ENCODE data around the gene RIPK3.

RIPK3 gene

DNA sequence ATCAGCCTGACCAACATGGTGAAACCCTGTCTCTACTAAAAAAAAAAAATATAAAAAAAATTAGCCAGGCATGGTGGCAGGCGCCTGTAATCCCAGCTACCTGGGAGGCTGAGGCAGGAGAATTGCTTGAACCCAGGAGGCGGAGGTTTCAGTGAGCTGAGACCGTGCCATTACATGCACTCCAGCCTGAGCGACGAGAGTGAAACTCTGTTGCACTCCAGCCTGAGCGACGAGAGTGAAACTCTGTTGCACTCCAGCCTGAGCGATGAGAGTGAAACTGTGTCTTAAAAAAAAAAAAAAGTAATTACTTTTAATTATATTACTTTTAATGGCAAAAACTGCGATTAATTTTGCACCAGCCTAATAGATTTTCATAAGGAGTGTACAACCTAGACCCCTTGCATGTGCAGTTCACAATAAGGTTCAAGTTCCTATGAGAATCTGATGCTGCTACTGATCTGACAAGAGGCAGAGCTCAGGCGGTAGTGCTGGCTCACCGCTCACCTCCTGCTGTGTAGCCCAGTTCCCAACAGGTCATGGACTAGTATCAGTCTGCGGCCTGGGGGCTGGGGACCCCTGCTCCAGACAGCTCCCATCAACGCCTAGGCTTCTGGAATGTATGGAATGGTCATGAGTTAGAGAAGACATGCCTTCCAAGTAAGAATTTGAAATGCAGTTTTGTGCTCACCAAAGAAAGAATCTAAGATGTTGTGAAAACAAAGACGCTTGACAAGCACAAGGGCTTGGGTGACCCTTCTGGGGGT lies 18.4 kb downstream of the RIPK3 start:
- no peak for DNase-seq

DNA sequence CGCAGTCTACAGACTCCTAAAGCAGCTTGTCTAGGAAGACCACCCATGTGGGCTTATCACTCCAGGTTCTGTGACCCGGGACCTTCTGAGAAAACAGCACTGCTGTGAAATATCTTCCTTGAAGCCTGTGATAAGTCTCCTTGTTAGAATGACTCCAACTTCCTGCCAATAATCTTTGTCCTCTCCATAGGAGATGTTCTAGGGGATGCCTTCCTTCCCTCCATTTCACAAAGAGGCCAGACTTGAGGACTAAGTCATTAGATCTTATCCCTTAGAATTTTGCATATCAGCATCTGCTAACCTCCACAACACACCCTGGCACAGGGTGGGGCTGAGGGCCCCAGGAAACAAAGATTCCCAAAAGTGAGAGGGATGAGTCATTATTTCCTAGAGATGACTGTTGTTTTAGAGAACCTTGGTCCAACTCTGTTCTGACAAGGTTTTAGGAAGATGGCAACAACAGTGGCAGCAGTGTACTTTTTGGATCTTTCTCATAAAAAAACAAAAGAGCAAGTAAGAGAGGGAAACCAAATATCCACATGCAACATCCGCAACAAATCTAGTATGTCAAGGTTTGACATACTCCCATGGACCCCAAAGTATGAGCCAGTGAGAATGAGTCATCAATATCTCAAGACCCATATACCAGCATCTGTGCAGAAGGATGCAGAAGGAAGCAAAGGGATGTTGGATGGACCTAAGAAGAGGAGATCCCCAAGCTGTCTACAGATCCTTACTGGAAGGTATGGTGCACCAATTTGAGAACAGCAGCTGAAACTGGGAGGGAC lies 22.5 kb downstream of the RIPK3 start:
- no peak for DNase-seq

DNA sequence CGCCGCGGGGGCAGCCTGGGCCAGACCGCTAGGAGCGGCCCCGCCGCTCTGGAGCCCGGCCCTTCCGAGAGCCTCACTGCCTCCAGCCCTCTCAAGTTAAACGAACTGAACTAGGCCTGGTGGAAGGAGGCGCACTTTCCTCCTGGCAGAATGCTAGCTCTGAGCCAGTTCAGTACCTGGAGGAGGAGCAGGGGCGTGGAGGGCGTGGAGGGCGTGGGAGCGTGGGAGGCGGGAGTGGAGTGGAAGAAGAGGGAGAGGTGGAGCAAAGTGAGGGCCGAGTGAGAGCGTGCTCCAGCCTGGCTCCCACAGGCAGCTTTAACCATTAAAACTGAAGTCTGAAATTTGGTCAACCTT lies 23.2 kb downstream of the RIPK3 start:
- no peak for DNase-seq

DNA sequence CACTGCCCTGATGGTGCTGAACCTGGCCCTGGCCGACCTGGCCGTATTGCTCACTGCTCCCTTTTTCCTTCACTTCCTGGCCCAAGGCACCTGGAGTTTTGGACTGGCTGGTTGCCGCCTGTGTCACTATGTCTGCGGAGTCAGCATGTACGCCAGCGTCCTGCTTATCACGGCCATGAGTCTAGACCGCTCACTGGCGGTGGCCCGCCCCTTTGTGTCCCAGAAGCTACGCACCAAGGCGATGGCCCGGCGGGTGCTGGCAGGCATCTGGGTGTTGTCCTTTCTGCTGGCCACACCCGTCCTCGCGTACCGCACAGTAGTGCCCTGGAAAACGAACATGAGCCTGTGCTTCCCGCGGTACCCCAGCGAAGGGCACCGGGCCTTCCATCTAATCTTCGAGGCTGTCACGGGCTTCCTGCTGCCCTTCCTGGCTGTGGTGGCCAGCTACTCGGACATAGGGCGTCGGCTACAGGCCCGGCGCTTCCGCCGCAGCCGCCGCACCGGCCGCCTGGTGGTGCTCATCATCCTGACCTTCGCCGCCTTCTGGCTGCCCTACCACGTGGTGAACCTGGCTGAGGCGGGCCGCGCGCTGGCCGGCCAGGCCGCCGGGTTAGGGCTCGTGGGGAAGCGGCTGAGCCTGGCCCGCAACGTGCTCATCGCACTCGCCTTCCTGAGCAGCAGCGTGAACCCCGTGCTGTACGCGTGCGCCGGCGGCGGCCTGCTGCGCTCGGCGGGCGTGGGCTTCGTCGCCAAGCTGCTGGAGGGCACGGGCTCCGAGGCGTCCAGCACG lies 23.8 kb downstream of the RIPK3 start:
- no peak for DNase-seq

DNA sequence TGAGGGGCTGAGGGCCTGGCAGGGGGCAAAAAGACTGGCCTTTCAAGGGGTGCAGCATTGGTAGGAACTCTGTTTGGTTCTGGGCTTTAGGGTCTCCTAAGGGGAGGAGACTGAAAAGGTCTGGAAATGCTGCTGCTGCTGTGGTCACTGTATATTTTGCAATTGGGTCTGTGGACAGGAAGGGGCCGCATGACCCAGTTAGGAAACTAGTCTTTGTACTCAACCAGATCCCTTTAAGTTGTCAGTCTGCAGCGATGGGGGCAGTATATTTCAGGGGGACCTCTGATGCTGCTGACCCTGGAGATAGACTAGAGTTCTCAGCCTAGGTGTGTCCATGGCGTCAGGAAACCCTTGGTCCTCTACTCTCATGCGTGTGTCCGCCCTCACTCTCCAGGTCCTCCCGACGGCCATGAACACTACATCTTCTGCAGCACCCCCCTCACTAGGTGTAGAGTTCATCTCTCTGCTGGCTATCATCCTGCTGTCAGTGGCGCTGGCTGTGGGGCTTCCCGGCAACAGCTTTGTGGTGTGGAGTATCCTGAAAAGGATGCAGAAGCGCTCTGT lies 24.5 kb downstream of the RIPK3 start:
- DNase-seq = no peak

DNA sequence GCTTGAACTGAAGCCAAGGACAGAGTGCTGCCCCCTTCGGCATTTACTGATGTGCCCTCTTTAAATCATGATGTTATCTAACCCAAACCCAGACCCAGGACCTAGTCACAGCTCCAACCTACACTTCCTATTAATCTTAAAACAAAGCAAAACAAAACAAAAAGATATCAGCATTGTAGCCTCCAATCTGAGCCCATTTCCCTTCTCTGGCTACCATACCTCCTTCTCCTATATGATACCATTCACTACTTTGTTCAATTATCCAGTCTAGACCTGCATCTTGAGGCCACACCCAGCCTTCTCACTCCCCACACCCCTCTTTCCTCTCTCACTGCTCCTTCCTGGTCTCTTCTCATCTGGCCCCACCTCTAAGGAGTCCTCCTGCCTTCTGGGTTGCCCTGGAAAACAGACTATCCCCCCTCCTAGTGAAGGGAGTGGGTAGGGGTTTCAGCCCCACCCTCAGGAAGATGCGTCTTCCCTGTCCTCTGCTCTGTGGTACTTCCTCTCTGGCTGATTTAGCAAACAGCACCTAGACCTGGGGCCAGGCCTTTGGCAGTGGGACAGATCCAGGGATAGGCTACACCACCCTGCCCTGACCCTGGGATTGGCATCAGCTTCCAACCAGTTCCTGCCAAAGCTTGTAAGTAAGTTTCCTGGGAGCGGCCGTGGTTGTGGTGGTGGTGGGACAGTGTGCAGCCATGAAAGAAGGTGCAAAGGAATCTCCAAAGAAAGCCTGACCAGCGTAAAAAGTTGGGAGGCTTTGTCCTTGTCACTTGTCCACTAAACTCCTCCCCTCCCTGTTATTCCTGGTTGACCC lies 25.2 kb downstream of the RIPK3 start:
- no peak for DNase-seq

DNA sequence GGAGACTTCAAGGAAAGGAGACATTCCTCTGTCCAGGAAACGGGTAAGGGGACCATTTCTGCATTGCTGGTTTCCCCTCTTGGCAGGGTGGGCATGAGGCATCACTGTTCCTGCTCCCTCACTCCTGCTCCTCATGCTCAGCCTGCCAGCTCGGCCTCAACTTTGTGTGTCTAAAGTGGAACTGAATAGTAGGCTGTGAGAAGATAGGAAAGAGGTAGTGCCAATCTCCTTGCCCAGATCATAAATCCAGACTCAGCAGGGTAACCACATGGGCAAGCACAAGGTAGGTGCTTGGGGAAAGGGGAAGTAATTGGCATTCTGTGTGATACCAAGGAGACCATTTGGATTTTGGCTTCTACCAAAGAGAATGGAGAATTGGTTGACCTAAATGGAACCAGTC lies 25.9 kb downstream of the RIPK3 start:
- DNase-seq = peak; percentile 26

DNA sequence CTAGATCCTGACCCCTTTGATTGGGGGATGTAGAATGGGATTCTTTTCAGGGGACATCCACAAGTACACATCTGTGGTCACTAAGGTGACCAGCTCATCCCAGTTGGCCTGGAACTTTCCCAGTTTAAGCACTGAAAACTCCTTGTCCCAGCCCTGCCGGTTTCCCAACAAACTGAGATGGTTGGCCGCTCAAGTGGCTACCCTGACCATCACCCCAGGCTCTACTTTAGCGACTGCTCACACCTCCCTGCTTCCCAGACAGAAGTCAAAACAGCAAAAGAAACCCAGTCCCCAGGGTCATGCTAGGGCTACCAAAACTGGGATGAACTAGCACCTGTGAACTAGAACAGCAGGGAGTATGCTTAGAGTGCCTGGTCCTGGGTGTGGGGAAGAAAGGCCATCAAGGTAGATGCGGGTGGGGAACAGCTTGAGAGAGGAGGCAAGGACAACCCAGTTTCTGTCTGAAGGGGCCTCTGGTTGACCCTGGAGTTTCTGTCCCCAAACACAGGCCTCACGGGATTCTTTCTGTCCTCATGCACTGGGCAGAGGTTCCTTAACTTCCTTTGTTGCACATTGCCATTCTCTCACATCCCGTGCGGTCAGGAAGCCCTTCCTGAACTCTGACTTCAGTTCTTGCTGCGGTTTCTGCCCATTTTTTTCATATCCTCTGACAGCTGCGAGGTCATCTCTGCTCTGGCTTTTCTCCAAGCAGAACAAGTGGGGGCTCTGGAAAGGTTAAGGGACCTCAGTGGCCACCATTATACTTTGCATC lies 26.9 kb downstream of the RIPK3 start:
- DNase-seq = peak; percentile 61

DNA sequence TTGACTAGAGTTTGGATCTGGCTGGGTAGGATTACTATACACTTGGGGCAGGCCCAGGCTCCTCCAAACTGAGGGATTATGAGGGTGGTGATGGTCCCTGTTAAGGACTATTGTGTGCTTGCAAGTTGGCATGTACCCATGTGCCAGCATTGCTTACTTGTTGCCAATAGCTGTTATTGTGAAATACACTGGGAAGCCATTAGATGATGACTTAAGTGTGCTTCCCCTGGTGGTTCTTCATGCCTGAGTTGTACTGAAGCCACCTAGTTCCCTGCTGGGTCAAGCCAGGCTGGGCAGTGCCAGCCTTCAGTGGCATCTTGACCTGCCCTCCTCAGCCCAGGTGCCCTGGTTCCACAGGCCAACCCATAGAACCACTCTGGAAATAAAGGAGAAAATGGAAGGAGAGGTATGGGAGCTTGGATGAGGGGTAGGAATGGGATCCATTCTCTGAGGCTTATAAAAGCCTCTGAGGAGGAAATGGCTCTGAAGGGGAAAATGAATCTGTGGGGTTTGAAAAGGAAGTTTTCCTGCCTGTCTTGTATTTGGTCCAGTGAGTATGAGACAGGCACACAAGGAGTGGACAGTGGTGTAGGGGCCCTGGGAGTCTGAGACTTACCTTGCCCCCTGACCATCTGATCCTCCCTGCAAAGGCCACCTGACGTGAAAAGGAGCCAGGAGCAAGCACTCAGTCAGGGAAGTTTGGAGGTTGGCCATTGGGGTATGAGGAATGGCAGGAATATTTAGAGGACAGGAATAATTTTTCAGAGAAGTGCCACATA lies 27.8 kb downstream of the RIPK3 start:
- no peak for DNase-seq

DNA sequence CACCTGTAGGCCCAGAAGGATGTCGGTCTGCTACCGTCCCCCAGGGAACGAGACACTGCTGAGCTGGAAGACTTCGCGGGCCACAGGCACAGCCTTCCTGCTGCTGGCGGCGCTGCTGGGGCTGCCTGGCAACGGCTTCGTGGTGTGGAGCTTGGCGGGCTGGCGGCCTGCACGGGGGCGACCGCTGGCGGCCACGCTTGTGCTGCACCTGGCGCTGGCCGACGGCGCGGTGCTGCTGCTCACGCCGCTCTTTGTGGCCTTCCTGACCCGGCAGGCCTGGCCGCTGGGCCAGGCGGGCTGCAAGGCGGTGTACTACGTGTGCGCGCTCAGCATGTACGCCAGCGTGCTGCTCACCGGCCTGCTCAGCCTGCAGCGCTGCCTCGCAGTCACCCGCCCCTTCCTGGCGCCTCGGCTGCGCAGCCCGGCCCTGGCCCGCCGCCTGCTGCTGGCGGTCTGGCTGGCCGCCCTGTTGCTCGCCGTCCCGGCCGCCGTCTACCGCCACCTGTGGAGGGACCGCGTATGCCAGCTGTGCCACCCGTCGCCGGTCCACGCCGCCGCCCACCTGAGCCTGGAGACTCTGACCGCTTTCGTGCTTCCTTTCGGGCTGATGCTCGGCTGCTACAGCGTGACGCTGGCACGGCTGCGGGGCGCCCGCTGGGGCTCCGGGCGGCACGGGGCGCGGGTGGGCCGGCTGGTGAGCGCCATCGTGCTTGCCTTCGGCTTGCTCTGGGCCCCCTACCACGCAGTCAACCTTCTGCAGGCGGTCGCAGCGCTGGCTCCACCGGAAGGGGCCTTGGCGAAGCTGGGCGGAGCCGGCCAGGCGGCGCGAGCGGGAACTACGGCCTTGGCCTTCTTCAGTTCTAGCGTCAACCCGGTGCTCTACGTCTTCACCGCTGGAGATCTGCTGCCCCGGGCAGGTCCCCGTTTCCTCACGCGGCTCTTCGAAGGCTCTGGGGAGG lies 28.9 kb downstream of the RIPK3 start, which contains the start of gene LTB4R:
LTB4R (plus strand) TSS at position 857 of the 959 bp plus-strand sequence. CDS start 4,150 bp downstream, outside the sequence.
- peak; percentile 87 for DNase-seq

DNA sequence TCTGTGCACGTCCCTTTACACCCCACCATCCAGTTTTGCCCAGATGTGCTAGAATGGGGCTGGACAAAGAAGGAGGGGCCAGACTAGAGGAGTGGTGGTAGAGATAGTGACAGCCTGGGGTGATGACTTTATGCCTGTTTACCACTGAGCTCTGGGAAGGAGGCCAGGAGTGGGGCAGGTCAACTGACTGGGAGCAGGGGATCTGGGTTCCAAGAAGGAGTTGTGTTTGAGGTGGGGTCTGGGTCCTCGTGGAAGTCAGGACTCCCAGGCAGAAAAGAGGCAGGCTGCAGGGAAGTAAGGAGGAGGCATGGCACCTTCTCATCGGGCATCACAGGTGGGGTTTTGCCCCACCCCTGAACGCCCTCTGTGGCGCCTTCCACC lies 29.5 kb downstream of the RIPK3 start:
- DNase-seq = no peak

DNA sequence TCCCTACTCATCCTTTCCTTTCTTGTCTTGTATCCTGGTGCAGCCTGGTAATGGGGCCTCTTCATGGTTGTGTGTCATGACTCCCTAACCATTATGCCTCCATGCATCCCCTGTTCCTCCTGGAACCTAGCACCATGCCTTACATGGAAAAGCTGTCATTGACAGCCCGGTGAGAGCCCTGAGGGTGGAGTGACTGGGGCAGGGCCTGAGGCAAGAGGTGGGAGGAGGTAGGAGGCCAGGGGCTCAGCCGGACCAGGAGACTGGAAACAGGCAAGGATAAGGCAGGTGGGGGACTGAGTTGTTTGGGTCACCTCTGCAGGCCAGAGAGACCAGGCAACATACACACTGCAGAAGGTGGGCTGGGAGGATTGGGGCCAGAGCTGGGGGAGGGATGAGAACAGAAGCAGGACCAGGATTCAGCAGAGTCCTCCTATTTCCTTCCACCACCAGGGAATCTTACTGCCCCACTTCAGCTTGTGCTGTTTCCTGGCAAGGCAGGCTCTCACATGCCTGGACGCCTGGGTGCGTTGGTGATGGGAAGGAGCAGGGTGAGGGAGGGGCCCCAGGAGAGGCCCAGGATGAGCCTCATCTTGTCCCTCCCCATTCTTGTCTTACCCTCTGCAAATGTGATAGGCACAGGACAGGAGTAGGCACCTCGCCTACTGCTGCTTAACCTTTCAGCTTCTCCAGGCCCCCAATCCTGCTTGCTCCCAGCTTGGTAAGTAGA lies 30.1 kb downstream of the RIPK3 start, which contains the start of gene LTB4R2:
LTB4R2 (plus strand) TSS at position 603 of the 727 bp plus-strand sequence. CDS start 525 bp downstream, outside the sequence.
- no peak for DNase-seq

DNA sequence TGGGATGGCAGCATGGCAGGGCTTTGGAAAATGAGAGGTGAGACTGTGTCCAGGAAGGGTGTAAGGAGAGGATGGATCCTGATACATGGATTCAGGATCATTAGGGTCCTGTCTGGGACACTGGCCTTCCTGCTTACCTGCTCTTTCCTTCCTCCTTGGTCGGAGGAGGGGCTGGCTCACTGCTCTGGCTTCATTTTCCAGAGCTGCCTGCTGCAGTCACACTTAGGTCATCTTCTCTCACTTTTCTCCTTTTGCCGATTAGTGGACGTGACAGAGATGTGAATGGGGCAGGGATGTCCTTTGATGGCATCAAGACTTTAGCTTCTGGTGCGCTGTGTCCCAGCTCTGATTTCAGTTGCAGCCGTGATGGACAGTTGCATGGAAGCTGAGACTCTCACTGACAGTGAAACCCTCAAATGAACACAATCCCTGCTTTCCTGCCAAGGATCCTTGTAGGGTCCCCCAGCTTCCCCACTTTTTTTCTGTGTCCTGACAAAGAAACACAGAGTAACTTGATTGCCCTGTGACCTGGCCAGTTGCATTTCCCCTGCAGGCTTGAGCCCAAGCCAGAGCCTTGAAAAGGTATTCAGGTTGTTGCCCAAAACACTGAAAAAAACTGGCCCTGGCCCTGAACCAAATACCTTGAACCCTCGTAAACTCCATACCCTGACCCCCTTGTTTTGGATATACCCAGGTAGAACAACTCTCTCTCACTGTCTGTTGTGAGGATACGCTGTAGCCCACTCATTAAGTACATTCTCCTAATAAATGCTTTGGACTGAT lies 31.3 kb downstream of the RIPK3 start:
- no peak for DNase-seq

DNA sequence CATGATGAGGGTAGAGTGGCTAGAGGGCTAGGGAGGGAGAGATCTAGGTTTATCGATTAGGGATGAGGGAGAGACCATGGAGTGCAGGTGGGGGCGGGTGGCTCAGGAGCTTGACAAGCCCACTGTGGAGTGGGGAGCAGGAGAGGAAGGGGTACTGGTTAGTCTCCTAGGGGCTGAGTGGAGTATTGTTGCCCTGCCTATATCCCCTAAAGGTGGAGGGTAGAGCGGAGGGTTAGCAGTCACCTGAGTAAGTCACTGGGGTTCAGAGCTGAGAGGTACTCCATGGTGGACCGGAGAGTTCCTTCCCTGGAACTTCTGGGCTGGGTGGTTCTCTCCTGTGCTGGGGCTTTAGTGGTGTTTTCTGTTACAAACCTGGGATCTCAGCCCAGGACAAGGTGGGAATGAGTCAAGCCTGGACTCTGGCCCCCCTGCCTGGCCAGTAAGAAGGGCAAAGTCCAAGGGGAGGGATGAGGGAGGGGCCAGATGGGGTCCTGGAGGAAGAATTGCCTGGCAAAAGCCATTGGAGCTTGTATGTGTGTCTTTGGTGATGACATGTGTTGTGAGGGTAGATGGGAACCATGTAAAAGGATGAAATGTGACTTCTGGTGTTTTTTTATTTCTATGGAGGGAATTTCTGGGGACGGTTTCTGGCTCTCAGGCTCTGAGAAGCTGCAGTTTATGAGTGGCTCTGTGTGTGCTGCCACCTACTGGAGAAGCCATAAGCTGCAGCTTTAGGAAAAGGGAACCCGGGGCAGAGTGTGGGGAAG lies 32.0 kb downstream of the RIPK3 start, which contains the start of gene CIDEB:
CIDEB (minus strand) TSS at position 403 of the 767 bp plus-strand sequence; CDS start at position 284, 119 bp downstream.
- peak; percentile 50 for DNase-seq

DNA sequence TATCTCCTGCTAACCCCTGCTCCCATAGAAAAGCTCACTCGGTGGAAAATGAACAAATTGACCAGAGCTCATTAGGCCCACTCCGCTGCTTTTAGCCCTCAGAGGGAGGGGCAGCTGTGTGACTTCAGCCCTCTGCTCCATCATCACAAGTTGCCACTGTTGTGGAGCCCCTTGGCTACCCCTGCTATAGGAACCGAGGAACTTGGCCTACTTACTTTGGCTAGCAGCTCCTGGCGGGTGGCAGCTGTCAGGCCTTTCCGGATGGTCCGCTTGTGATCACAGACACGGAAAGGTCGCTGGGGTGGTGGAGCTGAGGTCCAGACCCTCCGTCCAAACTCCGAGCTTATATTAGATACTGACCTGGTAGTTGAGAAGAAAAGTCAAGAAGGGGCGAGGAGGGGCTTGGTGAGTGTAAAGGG lies 32.6 kb downstream of the RIPK3 start:
- DNase-seq = no peak

DNA sequence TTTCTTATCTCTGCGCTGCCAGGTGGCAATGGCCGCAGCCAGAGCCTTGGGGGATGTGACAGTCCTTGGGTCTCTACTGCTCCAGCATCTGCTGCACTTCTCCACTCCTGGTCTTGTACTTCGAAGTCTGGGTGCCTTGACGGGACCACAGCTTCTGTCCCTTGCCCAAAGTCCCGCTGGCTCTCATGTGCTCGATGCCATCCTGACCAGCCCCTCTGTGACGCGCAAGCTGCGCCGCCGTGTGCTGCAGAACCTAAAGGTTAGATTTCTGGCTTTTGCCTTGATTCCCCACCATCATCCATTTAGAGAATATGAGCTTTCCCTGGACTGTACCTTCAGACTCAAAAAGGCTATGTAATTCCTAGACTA lies 35.8 kb downstream of the RIPK3 start:
- DNase-seq = no peak

All from RPMI8226 (cell line).